Calu3 (cell line): ENCODE measurements around the gene CTSA. TPM values are rescaled to one million over a fixed set of nuclear protein-coding genes. Genes with fewer than 3 reads are reported as not detected.

Experiments
- BruUV-seq: library from RNA; stranded (reverse); fragments of 400-500 nt; replicated peaks from 2 replicates; lab custom pipeline; 2021; lab: Mats Ljungman, UMichigan
- CTCF ChIA-PET: fragments of 300-600 bp; sonication (Branson Sonifier 250); formaldehyde crosslinking; loops from one replicate; lab custom pipeline; 2022; ENCODE audit warnings: antibody characterized with exemption; lab: Charles Lee
- DNase-seq: peaks from one replicate; pipeline ENCODE4 v3.0.0; 2022
- H3K27ac Mint-ChIP-seq: one replicate; pipeline ENCODE4 v1.8.0; 2022; ENCODE audit warnings: mixed read lengths; ENCODE audit not compliant: unreplicated experiment
- H3K27me3 Mint-ChIP-seq: one replicate; pipeline ENCODE4 v1.8.0; 2022; ENCODE audit warnings: mixed read lengths; ENCODE audit not compliant: unreplicated experiment
- H3K36me3 Mint-ChIP-seq: one replicate; pipeline ENCODE4 v1.8.0; 2022; ENCODE audit warnings: mild to moderate bottlenecking, moderate library complexity, mixed read lengths; ENCODE audit not compliant: insufficient read depth, unreplicated experiment
- H3K4me1 Mint-ChIP-seq: one replicate; pipeline ENCODE4 v1.8.0; 2022; ENCODE audit warnings: mild to moderate bottlenecking, low read depth, mixed read lengths; ENCODE audit not compliant: unreplicated experiment
- H3K4me3 Mint-ChIP-seq: one replicate; pipeline ENCODE4 v1.8.0; 2022; ENCODE audit warnings: mild to moderate bottlenecking, low read depth, moderate library complexity, mixed read lengths; ENCODE audit not compliant: unreplicated experiment
- H3K9me3 Mint-ChIP-seq: one replicate; pipeline ENCODE4 v1.8.0; 2022; ENCODE audit warnings: low read depth, mixed read lengths; ENCODE audit not compliant: unreplicated experiment
- CTCF ChIP-seq: fragments of 200-600 bp; IDR thresholded peaks from one replicate; pipeline ENCODE4 v1.8.0; 2022; ENCODE audit warnings: antibody characterized with exemption; ENCODE audit not compliant: unreplicated experiment
- intact Hi-C: fragments of 100-400 bp; cut with micrococcal nuclease; formaldehyde crosslinking; loops from one replicate; pipeline ENCODE4 v1.10.0; 2022; ENCODE audit not compliant: unreplicated experiment
- total RNA-seq: library from RNA; stranded (reverse); gene quantifications from 2 replicates; pipeline ENCODE4 v1.2.3, GENCODE V29; 2022

Gene CTSA
- total RNA-seq, 1 experiment from 2014 or later, result 164 TPM

DNA sequence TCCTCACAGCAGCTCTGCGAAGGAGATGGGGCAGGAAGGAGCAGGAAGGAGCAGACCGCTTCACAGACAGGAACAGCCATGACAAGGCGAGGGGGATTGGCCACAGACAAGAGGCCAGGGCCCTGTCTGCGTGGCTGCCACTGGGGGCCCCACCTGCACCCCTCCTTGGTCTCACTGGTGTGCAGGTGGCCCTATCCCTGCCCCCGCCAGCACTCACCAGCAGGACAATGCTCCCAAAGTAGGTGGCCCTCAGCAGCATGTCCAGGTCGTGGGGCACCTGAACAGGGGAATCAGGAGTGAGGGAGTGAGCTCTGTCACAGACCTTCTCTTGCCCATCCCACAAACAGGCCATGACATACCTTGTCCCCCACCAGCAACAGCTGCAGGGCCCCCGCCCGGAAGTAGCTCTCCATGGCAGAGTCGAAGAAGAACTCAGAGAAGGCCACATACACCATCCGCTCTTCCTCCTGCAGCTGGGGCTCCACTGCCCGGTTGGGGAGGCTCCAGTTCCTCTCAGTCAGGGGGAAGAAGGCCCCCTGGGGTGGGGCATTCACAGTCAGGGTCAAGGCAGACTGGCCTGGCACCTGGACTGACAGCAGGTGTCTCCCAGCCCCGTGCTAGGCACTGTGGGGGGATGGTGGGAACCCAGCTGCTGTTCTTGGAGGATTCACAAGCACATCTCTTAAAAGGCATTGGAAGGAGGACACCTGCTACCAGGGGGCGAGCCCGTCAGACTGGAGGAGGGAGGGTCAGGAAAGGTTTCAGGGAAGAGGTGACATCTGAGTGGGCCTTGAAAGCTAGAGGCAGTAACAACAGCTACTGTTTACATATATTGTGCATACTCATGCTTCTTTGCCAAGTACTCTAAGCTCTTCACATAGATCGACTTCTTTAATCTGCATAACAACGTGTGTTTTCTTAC lies 13.7 kb downstream of the CTSA start:
- DNase-seq, result no peak
- H3K9me3 Mint-ChIP-seq, result no peaks in the 10 kb centered on the region
- no TSS peak for BruUV-seq
- H3K27me3 Mint-ChIP-seq, result no peaks in the 10 kb centered on the region
- no peaks in the 10 kb centered on the region for H3K36me3 Mint-ChIP-seq
- no peak overlapping the region for H3K27ac Mint-ChIP-seq
- CTCF ChIA-PET, result interaction anchor here (0.7 to 1.3 kb wide), 5 partner anchors 12 to 65 kb away, joined by 3 read pairs; no protein-coding TSS in a partner anchor
- no peak overlapping the region for H3K4me3 Mint-ChIP-seq
- intact Hi-C loops, result no loop called here
- no peak for TF ChIP-seq CTCF
- H3K4me1 Mint-ChIP-seq, result peaks cover 9% of the 10 kb centered on the region

GRCh38 chr20:45905505-45906079 lies 14.5 kb downstream of the CTSA start:
- H3K4me1 Mint-ChIP-seq, result peaks cover 9% of the 10 kb centered on the region
- CTCF ChIA-PET, result interaction anchor here (0.7 to 1.3 kb wide), 4 partner anchors 13 to 64 kb away, joined by 3 read pairs; no protein-coding TSS in a partner anchor
- no peak for TF ChIP-seq CTCF
- H3K27me3 Mint-ChIP-seq, result peaks cover 7% of the 10 kb centered on the region
- no peaks in the 10 kb centered on the region for H3K9me3 Mint-ChIP-seq
- intact Hi-C loops, result no loop called here
- H3K36me3 Mint-ChIP-seq, result peaks cover under 1% of the 10 kb centered on the region
- BruUV-seq, result no TSS peak
- H3K4me3 Mint-ChIP-seq, result no peak overlapping the region
- H3K27ac Mint-ChIP-seq, result no peak overlapping the region
- DNase-seq, result peak; percentile 39

DNA sequence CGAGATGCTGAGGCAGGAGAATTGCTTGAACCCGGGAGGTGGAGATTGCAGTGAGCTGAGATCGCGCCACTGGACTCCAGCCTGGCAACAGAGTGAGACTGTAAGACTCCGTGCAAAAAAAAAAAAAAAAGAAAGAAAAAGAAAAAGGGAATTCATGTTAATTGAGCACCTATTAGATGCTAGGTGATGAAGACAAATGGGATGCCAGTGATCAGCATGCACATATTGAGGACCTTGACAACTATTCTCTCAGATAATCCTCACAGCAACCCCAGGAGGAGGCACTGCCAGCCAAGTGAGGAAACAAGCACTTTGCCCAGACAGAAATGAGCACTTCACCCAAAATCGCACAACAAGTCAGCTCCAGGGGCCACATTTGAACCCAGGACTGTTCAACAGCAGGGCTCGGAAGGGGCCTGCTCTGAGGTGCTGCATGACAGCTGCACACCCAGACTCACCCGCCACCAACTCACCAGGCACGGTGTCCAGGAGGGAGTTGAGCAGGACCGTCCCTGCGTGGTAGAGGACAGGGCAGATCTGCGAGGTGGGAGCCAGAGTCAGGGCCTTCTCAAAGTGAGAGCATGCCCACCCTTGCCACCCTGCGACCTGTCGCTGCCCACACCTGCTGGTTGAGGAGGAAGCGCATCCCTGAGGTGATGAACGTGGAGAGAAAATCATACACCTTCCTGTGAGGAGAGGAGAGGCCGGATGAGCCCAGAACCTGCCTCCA lies 16.2 kb downstream of the CTSA start:
- H3K27me3 Mint-ChIP-seq, result peaks cover 25% of the 10 kb centered on the region
- H3K36me3 Mint-ChIP-seq, result peaks cover 14% of the 10 kb centered on the region
- no peak for DNase-seq
- H3K9me3 Mint-ChIP-seq, result no peaks in the 10 kb centered on the region
- no TSS peak for BruUV-seq
- CTCF ChIA-PET, result interaction anchor here (0.6 kb wide), 1 partner anchor 197 kb away, joined by 3 read pairs; no protein-coding TSS in a partner anchor
- no peak overlapping the region for H3K4me3 Mint-ChIP-seq
- peaks cover 18% of the 10 kb centered on the region for H3K4me1 Mint-ChIP-seq
- H3K27ac Mint-ChIP-seq, result no peak overlapping the region
- intact Hi-C loops, result no loop called here
- no peak for TF ChIP-seq CTCF

DNA sequence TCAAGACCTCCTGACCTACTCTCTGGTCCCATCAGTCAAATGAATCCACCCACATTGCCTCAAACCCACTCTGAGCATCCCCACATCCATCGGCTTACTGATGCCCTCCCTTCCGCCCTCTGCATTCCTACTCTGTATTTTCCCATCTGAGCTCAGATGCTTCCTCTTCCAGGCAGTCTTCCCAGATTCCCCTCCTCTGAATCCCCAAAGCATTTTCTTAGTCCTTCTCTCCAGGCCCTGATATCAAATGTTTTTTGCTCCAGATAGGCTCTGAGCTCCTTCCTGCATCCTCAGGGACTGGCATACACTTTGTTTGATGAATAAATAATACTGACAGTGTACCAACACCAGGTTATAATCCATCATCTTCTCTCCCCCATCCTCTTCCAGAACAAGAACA lies 16.9 kb downstream of the CTSA start:
- no TSS peak for BruUV-seq
- DNase-seq, result no peak
- CTCF ChIA-PET, result no interaction called here
- intact Hi-C loops, result no loop called here
- H3K36me3 Mint-ChIP-seq, result peaks cover 14% of the 10 kb centered on the region
- TF ChIP-seq CTCF, result no peak
- H3K4me3 Mint-ChIP-seq, result no peak overlapping the region
- H3K27me3 Mint-ChIP-seq, result peaks cover 32% of the 10 kb centered on the region
- no peak overlapping the region for H3K27ac Mint-ChIP-seq
- peaks cover 18% of the 10 kb centered on the region for H3K4me1 Mint-ChIP-seq
- no peaks in the 10 kb centered on the region for H3K9me3 Mint-ChIP-seq
